IMR-90 (cell line): Measurements from ENCODE around the gene MOSPD3.

Source experiments
- FOS ChIP-seq: fragments of 150-350 bp; IDR thresholded peaks from 2 replicates; pipeline ENCODE4 v1.6.1; 2016; ENCODE audit warnings: low read depth, low read length
- MXI1 ChIP-seq: IDR thresholded peaks from 2 replicates; pipeline ENCODE4 v1.6.1; 2012; ENCODE audit warnings: low read depth, mild to moderate bottlenecking, low read length, moderate library complexity, borderline replicate concordance
- NFE2L2 ChIP-seq: fragments of 150-350 bp; IDR thresholded peaks from 2 replicates; pipeline ENCODE4 v1.6.1; 2016; ENCODE audit warnings: low read depth, mild to moderate bottlenecking, low read length
- POLR2A ChIP-seq: IDR thresholded peaks from 2 replicates; pipeline ENCODE4 v1.6.1; 2012; ENCODE audit warnings: mild to moderate bottlenecking, low read depth, low read length
- TF ChIP-seq, protein P1 (sequence below): conservative IDR thresholded peaks from 2 replicates; pipeline ENCODE4 v1.5.1; 2012; ENCODE audit warnings: mild to moderate bottlenecking, low read depth, low read length, improper control_type of control experiment

- TF ChIP-seq, protein P1, sequence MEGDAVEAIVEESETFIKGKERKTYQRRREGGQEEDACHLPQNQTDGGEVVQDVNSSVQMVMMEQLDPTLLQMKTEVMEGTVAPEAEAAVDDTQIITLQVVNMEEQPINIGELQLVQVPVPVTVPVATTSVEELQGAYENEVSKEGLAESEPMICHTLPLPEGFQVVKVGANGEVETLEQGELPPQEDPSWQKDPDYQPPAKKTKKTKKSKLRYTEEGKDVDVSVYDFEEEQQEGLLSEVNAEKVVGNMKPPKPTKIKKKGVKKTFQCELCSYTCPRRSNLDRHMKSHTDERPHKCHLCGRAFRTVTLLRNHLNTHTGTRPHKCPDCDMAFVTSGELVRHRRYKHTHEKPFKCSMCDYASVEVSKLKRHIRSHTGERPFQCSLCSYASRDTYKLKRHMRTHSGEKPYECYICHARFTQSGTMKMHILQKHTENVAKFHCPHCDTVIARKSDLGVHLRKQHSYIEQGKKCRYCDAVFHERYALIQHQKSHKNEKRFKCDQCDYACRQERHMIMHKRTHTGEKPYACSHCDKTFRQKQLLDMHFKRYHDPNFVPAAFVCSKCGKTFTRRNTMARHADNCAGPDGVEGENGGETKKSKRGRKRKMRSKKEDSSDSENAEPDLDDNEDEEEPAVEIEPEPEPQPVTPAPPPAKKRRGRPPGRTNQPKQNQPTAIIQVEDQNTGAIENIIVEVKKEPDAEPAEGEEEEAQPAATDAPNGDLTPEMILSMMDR = no peak
- TF ChIP-seq POLR2A (no peak), FOS (no peak), NFE2L2 (no peak), MXI1 (no peak)
These were observed 29.1 kb downstream of the MOSPD3 start, which contains the start of gene TFR2 for GRCh38 chr7:100641463-100641859.
